Measurements from ENCODE around the gene PARD3B. TPM values are rescaled to one million over a fixed set of nuclear protein-coding genes. Genes with fewer than 3 reads are reported as not detected.

PARD3B gene
- total RNA-seq, 1 donor from 2014 or later: 0.66 TPM

- Mint-ChIP-seq H3K4me1 (ENCODE audit: low read depth, unreplicated experiment) (no peaks in the 10 kb centered on the region), H3K9me3 (ENCODE audit: unreplicated experiment) (peaks cover 1% of the 10 kb centered on the region), H3K36me3 (ENCODE audit: unreplicated experiment) (peaks cover 5% of the 10 kb centered on the region), H3K27ac (ENCODE audit: unreplicated experiment) (no peak overlapping the region), H3K4me3 (ENCODE audit: unreplicated experiment) (no peak overlapping the region), H3K27me3 (ENCODE audit: unreplicated experiment) (peaks cover 2% of the 10 kb centered on the region)
- DNase-seq: no peak
- TF ChIP-seq CTCF (IDR thresholded peaks at IDR 0.05; ENCODE audit: partially characterized antibody, unreplicated experiment): no peak
Measured at GRCh38 chr2:205571360-205571959, 1026.2 kb downstream of the PARD3B start.

GRCh38 chr2:205574001-205574400 lies 1028.7 kb downstream of the PARD3B start:
- Mint-ChIP-seq H3K36me3 (ENCODE audit: unreplicated experiment) (peaks cover 5% of the 10 kb centered on the region), H3K27me3 (ENCODE audit: unreplicated experiment) (peaks cover 2% of the 10 kb centered on the region), H3K4me1 (ENCODE audit: low read depth, unreplicated experiment) (no peaks in the 10 kb centered on the region), H3K4me3 (ENCODE audit: unreplicated experiment) (no peak overlapping the region), H3K9me3 (ENCODE audit: unreplicated experiment) (peaks cover 1% of the 10 kb centered on the region), H3K27ac (ENCODE audit: unreplicated experiment) (no peak overlapping the region)
- no peak for TF ChIP-seq CTCF (IDR thresholded peaks at IDR 0.05; ENCODE audit: partially characterized antibody, unreplicated experiment)
- no peak for DNase-seq

- DNase-seq: no peak
- Mint-ChIP-seq H3K36me3 (ENCODE audit: unreplicated experiment) (peaks cover 5% of the 10 kb centered on the region), H3K4me3 (ENCODE audit: unreplicated experiment) (no peak overlapping the region), H3K9me3 (ENCODE audit: unreplicated experiment) (no peaks in the 10 kb centered on the region), H3K27me3 (ENCODE audit: unreplicated experiment) (no peaks in the 10 kb centered on the region), H3K27ac (ENCODE audit: unreplicated experiment) (no peak overlapping the region), H3K4me1 (ENCODE audit: low read depth, unreplicated experiment) (no peaks in the 10 kb centered on the region)
- TF ChIP-seq CTCF (IDR thresholded peaks at IDR 0.05; ENCODE audit: partially characterized antibody, unreplicated experiment): no peak
Measured at GRCh38 chr2:205579335-205579734, 1034.1 kb downstream of the PARD3B start.

- H3K4me1 Mint-ChIP-seq (ENCODE audit: low read depth, unreplicated experiment): peaks cover 5% of the 10 kb centered on the region
- no peak for TF ChIP-seq CTCF (IDR thresholded peaks at IDR 0.05; ENCODE audit: partially characterized antibody, unreplicated experiment)
- no peak overlapping the region for H3K4me3 Mint-ChIP-seq (ENCODE audit: unreplicated experiment)
- H3K9me3 Mint-ChIP-seq (ENCODE audit: unreplicated experiment): no peaks in the 10 kb centered on the region
- peaks cover 3% of the 10 kb centered on the region for H3K36me3 Mint-ChIP-seq (ENCODE audit: unreplicated experiment)
- no peaks in the 10 kb centered on the region for H3K27me3 Mint-ChIP-seq (ENCODE audit: unreplicated experiment)
- DNase-seq: no peak
- H3K27ac Mint-ChIP-seq (ENCODE audit: unreplicated experiment): no peak overlapping the region
Measured at GRCh38 chr2:205580212-205580987, 1035.1 kb downstream of the PARD3B start.

GRCh38 chr2:205582366-205582765 lies 1037.1 kb downstream of the PARD3B start:
- Mint-ChIP-seq H3K4me1 (ENCODE audit: low read depth, unreplicated experiment) (peaks cover 5% of the 10 kb centered on the region), H3K9me3 (ENCODE audit: unreplicated experiment) (no peaks in the 10 kb centered on the region), H3K27ac (ENCODE audit: unreplicated experiment) (no peak overlapping the region), H3K4me3 (ENCODE audit: unreplicated experiment) (no peak overlapping the region), H3K36me3 (ENCODE audit: unreplicated experiment) (no peaks in the 10 kb centered on the region), H3K27me3 (ENCODE audit: unreplicated experiment) (no peaks in the 10 kb centered on the region)
- no peak for TF ChIP-seq CTCF (IDR thresholded peaks at IDR 0.05; ENCODE audit: partially characterized antibody, unreplicated experiment)
- DNase-seq: no peak
